GM12878 (cell line): ENCODE measurements around the gene UBE2L6. TPM values are rescaled to one million over a fixed set of nuclear protein-coding genes. Genes with fewer than 3 reads are reported as not detected.

Experiments
- ATAC-seq: fragments of 200-7000 bp; cut with Tn5 transposase; 3 replicates; pipeline ENCODE4 v1.9.1; 2020; ENCODE audit warnings: mild to moderate bottlenecking, moderate library complexity
- BruUV-seq: library from RNA; stranded (reverse); fragments of 400-500 nt; replicated peaks from 2 replicates; lab custom pipeline; 2021; lab: Mats Ljungman, UMichigan
- CTCF ChIA-PET: fragments of 300-600 bp; sonication (Branson Sonifier 250); formaldehyde crosslinking; extraction: SDS; loops from one replicate; lab custom pipeline; 2021; ENCODE audit warnings: inconsistent platforms; lab: Yijun Ruan, JAX
- POLR2A ChIA-PET: fragments of 350-600 bp; formaldehyde crosslinking; extraction: SDS; loops from one replicate; lab custom pipeline; 2021; ENCODE audit warnings: inconsistent platforms; lab: Charles Lee
- RAD21 ChIA-PET: fragments of 300-600 bp; sonication (Branson Sonifier 250); formaldehyde crosslinking; loops from one replicate; lab custom pipeline; 2023; ENCODE audit warnings: antibody characterized with exemption; ENCODE audit not compliant: unreplicated experiment; lab: Charles Lee
- SMC1A ChIA-PET: fragments of 300-600 bp; sonication (Branson Sonifier 250); formaldehyde crosslinking; loops from one replicate; lab custom pipeline; 2023; ENCODE audit not compliant: unreplicated experiment, uncharacterized antibody; lab: Charles Lee
- DNase-seq: peaks from one replicate; pipeline ENCODE4 v3.0.0-alpha.2; 2011; ENCODE audit warnings: low read depth, low spot score
- FAIRE-seq: peaks from 3 replicates; lab custom pipeline; 2011; peaks lifted over from hg19 to GRCh38; lab: Jason Lieb, UNC
- H2AFZ ChIP-seq: 2 replicates; pipeline ENCODE4 v1.6.0; 2011; ENCODE audit warnings: low read depth, low read length, control low read depth; ENCODE audit not compliant: control insufficient read depth
- H3K27ac ChIP-seq: 2 replicates; pipeline ENCODE4 v1.5.1; 2011; ENCODE audit warnings: control low read depth; ENCODE audit not compliant: control insufficient read depth, insufficient read depth
- H3K27me3 ChIP-seq, 2 experiments: replicated peaks in 1 of 2; 2 replicates each; pipeline versions ENCODE4 v1.6.0 to v1.6.1; 2011; ENCODE audit warnings: low read length in 1 of 2; ENCODE audit not compliant: control insufficient read depth in 2 of 2, insufficient read depth in 2 of 2
- H3K36me3 ChIP-seq, 2 experiments: 2 replicates each; pipeline ENCODE4 v1.5.1; 2011; ENCODE audit warnings: low read length in 1 of 2; ENCODE audit not compliant: control insufficient read depth in 2 of 2, insufficient read depth in 2 of 2
- H3K4me1 ChIP-seq: 2 replicates; pipeline ENCODE4 v1.6.1; 2011; ENCODE audit warnings: mild to moderate bottlenecking, low read length, moderate library complexity, mixed read lengths; ENCODE audit not compliant: control insufficient read depth, insufficient read depth
- H3K4me2 ChIP-seq: 2 replicates; pipeline ENCODE4 v1.6.0; 2011; ENCODE audit warnings: control low read depth; ENCODE audit not compliant: control insufficient read depth, insufficient read depth
- H3K4me3 ChIP-seq: fragments of 200-600 bp; sonication (generic); 2 replicates; pipeline ENCODE4 v1.5.1; 2016
- H3K79me2 ChIP-seq: 2 replicates; pipeline ENCODE4 v1.6.0; 2011; ENCODE audit warnings: low read length; ENCODE audit not compliant: control insufficient read depth, insufficient read depth
- H3K9ac ChIP-seq: 2 replicates; pipeline ENCODE4 v1.8.0; 2011; ENCODE audit warnings: low read length, control low read depth, mixed read lengths; ENCODE audit not compliant: control insufficient read depth, insufficient read depth
- H3K9me3 ChIP-seq: replicated peaks from 3 replicates; pipeline ENCODE4 v1.5.1; 2011; ENCODE audit warnings: mild to moderate bottlenecking, low read length; ENCODE audit not compliant: control insufficient read depth, insufficient read depth
- H4K20me1 ChIP-seq: 2 replicates; pipeline ENCODE4 v1.6.0; 2011; ENCODE audit not compliant: control insufficient read depth, insufficient read depth
- BACH1 ChIP-seq: fragments of 450-650 bp; IDR thresholded peaks from 2 replicates; pipeline ENCODE4 v1.6.1; 2017; ENCODE audit warnings: mild to moderate bottlenecking, borderline replicate concordance
- CHD2 ChIP-seq: IDR thresholded peaks from 2 replicates; pipeline ENCODE4 v1.6.1; 2011; ENCODE audit warnings: low read depth, low read length, improper control_type of control experiment, borderline replicate concordance
- FOXK2 ChIP-seq: fragments of 450-650 bp; IDR thresholded peaks from 2 replicates; pipeline ENCODE4 v1.6.1; 2017; ENCODE audit warnings: mild to moderate bottlenecking, moderate library complexity
- IRF3 ChIP-seq: fragments of 450-650 bp; IDR thresholded peaks from 2 replicates; pipeline ENCODE4 v1.6.1; 2014; ENCODE audit warnings: mild to moderate bottlenecking
- IRF4 ChIP-seq: IDR thresholded peaks from 2 replicates; pipeline ENCODE4 v1.6.1; 2011; ENCODE audit warnings: low read depth, low read length
- JUNB ChIP-seq: IDR thresholded peaks from 2 replicates; pipeline ENCODE4 v1.6.1; 2016; ENCODE audit warnings: antibody characterized with exemption, mild to moderate bottlenecking
- MEF2A ChIP-seq: IDR thresholded peaks from 2 replicates; pipeline ENCODE4 v1.6.1; 2011; ENCODE audit warnings: low read depth, mild to moderate bottlenecking, low read length, moderate library complexity; ENCODE audit not compliant: insufficient read depth
- MEF2B ChIP-seq: fragments of 450-650 bp; IDR thresholded peaks from 2 replicates; pipeline ENCODE4 v1.6.1; 2018; ENCODE audit warnings: mild to moderate bottlenecking, moderate library complexity; ENCODE audit not compliant: partially characterized antibody, poor library complexity, severe bottlenecking
- NKRF ChIP-seq: fragments of 450-650 bp; conservative IDR thresholded peaks from 2 replicates; pipeline ENCODE4 v1.6.1; 2017; ENCODE audit warnings: mild to moderate bottlenecking, moderate library complexity
- RELA ChIP-seq: fragments of 450-650 bp; IDR thresholded peaks from 2 replicates; pipeline ENCODE4 v1.8.0; 2014; ENCODE audit warnings: borderline replicate concordance; ENCODE audit not compliant: partially characterized antibody
- SP1 ChIP-seq: IDR thresholded peaks from one replicate; pipeline ENCODE4 v1.6.1; 2011; ENCODE audit warnings: low read depth, low read length
- SREBF1 ChIP-seq: IDR thresholded peaks from 2 replicates; pipeline ENCODE4 v1.6.1; 2012; ENCODE audit warnings: mild to moderate bottlenecking, low read length
- STAT1 ChIP-seq: fragments of 450-650 bp; conservative IDR thresholded peaks from 2 replicates; pipeline ENCODE4 v1.6.1; 2014; ENCODE audit warnings: antibody characterized with exemption, mild to moderate bottlenecking
- ZZZ3 ChIP-seq: IDR thresholded peaks from 2 replicates; pipeline ENCODE4 v1.6.1; 2011; ENCODE audit warnings: low read depth; ENCODE audit not compliant: control insufficient read depth, insufficient read length
- WGBS: methylation state at CpG from one replicate; pipeline ENCODE4 v1.1.6; 2016; ENCODE audit warnings: low lambda C conversion rate; ENCODE audit not compliant: insufficient replicate concordance, insufficient coverage; ENCODE audit errors: missing lambda C conversion rate; 5-methylcytosine and 5-hydroxymethylcytosine counted together
- in situ Hi-C: fragments of 300-500 bp; cut with MboI; formaldehyde crosslinking; loops from 9 replicates; pipeline ENCODE4 v1.14.3; 2018; ENCODE audit warnings: mixed read lengths
- intact Hi-C: fragments of 100-400 bp; cut with micrococcal nuclease; formaldehyde crosslinking; loops from one replicate; pipeline ENCODE4 v1.14.2; 2022; ENCODE audit not compliant: unreplicated experiment
- polyA plus RNA-seq, 11 experiments: library from polyadenylated mRNA; depleted of rRNA in 4 of 11; unstranded in 6 of 11; stranded (reverse) in 5 of 11; fragments of >200 nt; fragmentation: Nextera tagmentation in 4 of 11; fragmentation: Illumina TruSeq in 1 of 11; extraction: Ambion mirVana in 4 of 11; extraction: Trizol in 1 of 11; gene quantifications; 1 replicate in 1 of 11; 2 replicates in 10 of 11; pipeline versions ENCODE4 v1.2.1 to v1.2.3, GENCODE V29; 2011 to 2016; ENCODE audit warnings: inconsistent platforms in 2 of 11, missing spikeins in 2 of 11, low read depth in 1 of 11
- total RNA-seq, 4 experiments: library from RNA; depleted of rRNA in 3 of 4; stranded (reverse); fragments of >200 nt in 3 of 4; fragmentation: Illumina TruSeq in 1 of 4; extraction: Trizol in 1 of 4; gene quantifications; 2 replicates each; pipeline versions ENCODE4 v1.2.1 to v1.2.3, GENCODE V29; 2013 to 2021

UBE2L6 gene
- total and polyA plus RNA-seq, 10 of the 15 experiments (the other 5 are each of a cell fraction or from before 2014, with no cell fraction given), result 114 to 295 (median 173) TPM

- no peak overlapping the region for H3K4me3 ChIP-seq
- RAD21 ChIA-PET, result no interaction called here
- H3K36me3 ChIP-seq, result no peaks in the 10 kb centered on the region
- no peak overlapping the region for H2AFZ ChIP-seq
- BruUV-seq, result no TSS peak
- no peak overlapping the region for H3K27ac ChIP-seq
- WGBS, result 0% methylated on average over 1 of the region's 2 CpGs
- no peaks in the 10 kb centered on the region for H3K79me2 ChIP-seq
- no peaks in the 10 kb centered on the region for H4K20me1 ChIP-seq
- H3K4me2 ChIP-seq, result no peak overlapping the region
- POLR2A ChIA-PET, result no interaction called here
- no peak overlapping the region for H3K9ac ChIP-seq
- H3K4me1 ChIP-seq, result no peaks in the 10 kb centered on the region
- H3K9me3 ChIP-seq, result peaks cover 1% of the 10 kb centered on the region; the same call in 1 of the 3 replicates
- no peak for FAIRE-seq
- no peaks in the 10 kb centered on the region for H3K27me3 ChIP-seq
- ATAC-seq, result no peak
- SMC1A ChIA-PET, result no interaction called here
- TF ChIP-seq JUNB (no peak), STAT1 (no peak), MEF2B (no peak), IRF4 (no peak), RELA (no peak), NKRF (no peak), SP1 (no peak), MEF2A (no peak), SREBF1 (no peak), FOXK2 (no peak), ZZZ3 (no peak), BACH1 (no peak), CHD2 (no peak), IRF3 (no peak)
- CTCF ChIA-PET, result no interaction called here
- in situ Hi-C loops, result no loop called here
- intact Hi-C loops, result no loop called here
- no peak for DNase-seq
These were observed 19.3 kb upstream of the UBE2L6 start for GRCh38 chr11:57586711-57587245.
